Caco-2 (cell line): ENCODE results near the gene PRRX2. TPM values are rescaled to one million over a fixed set of nuclear protein-coding genes. Genes with fewer than 3 reads are reported as not detected.

Experiments used
- BruUV-seq: library from RNA; stranded (reverse); fragments of 400-500 nt; replicated peaks from 2 replicates; lab custom pipeline; 2021; lab: Mats Ljungman, UMichigan
- CTCF ChIA-PET: fragments of 300-600 bp; sonication (Branson Sonifier 250); formaldehyde crosslinking; loops from one replicate; lab custom pipeline; 2022; ENCODE audit warnings: antibody characterized with exemption; lab: Charles Lee
- POLR2A ChIA-PET: fragments of 300-600 bp; sonication (Branson Sonifier 250); formaldehyde crosslinking; loops from one replicate; lab custom pipeline; 2022; ENCODE audit warnings: antibody characterized with exemption; lab: Charles Lee
- DNase-seq, 2 experiments: peaks; one replicate each; pipeline versions ENCODE4 v3.0.0 to v3.0.0-alpha.2; 2020 to 2022
- H3K27me3 ChIP-seq: replicated peaks from 2 replicates; pipeline ENCODE4 v1.6.0; 2011; ENCODE audit warnings: low read length; ENCODE audit not compliant: control insufficient read depth, insufficient read depth
- H3K36me3 ChIP-seq: 2 replicates; pipeline ENCODE4 v1.5.1; 2011; ENCODE audit warnings: low read length; ENCODE audit not compliant: control insufficient read depth, insufficient read depth
- H3K4me1 ChIP-seq: fragments of 250-450 bp; sonication (Bioruptor Pico); 2 replicates; pipeline ENCODE4 v1.5.1; 2020; ENCODE audit warnings: mild to moderate bottlenecking
- H3K4me3 ChIP-seq: 2 replicates; pipeline ENCODE4 v1.5.1; 2011; ENCODE audit warnings: low read depth, mild to moderate bottlenecking, control low read depth, low read length
- H3K9me3 ChIP-seq: fragments of 250-450 bp; sonication (Bioruptor Pico); 2 replicates; pipeline ENCODE4 v1.5.1; 2020; ENCODE audit warnings: mild to moderate bottlenecking, moderate library complexity
- H3K27ac Mint-ChIP-seq: one replicate; pipeline ENCODE4 v1.8.0; 2022; ENCODE audit warnings: mixed read lengths; ENCODE audit not compliant: unreplicated experiment
- H3K27me3 Mint-ChIP-seq: one replicate; pipeline ENCODE4 v1.8.0; 2022; ENCODE audit warnings: mixed read lengths; ENCODE audit not compliant: insufficient read depth, unreplicated experiment
- H3K36me3 Mint-ChIP-seq: one replicate; pipeline ENCODE4 v1.8.0; 2022; ENCODE audit warnings: mild to moderate bottlenecking, mixed read lengths; ENCODE audit not compliant: insufficient read depth, unreplicated experiment
- H3K4me1 Mint-ChIP-seq: one replicate; pipeline ENCODE4 v1.8.0; 2022; ENCODE audit warnings: low read depth, mixed read lengths; ENCODE audit not compliant: unreplicated experiment
- H3K4me3 Mint-ChIP-seq: one replicate; pipeline ENCODE4 v1.8.0; 2022; ENCODE audit warnings: mild to moderate bottlenecking, moderate library complexity, mixed read lengths; ENCODE audit not compliant: unreplicated experiment
- H3K9me3 Mint-ChIP-seq: one replicate; pipeline ENCODE4 v1.8.0; 2022; ENCODE audit warnings: mixed read lengths; ENCODE audit not compliant: unreplicated experiment
- CTCF ChIP-seq, 2 experiments: fragments of 200-600 bp in 1 of 2; IDR thresholded peaks; 1 replicate in 1 of 2; 2 replicates in 1 of 2; pipeline versions ENCODE4 v1.5.1 to v1.8.0; 2011 to 2022; ENCODE audit warnings: antibody characterized with exemption in 1 of 2, control low read depth in 1 of 2, inconsistent platforms in 1 of 2, low read depth in 1 of 2, low read length in 1 of 2, mild to moderate bottlenecking in 1 of 2, moderate library complexity in 1 of 2; ENCODE audit not compliant: insufficient read depth in 1 of 2, severe bottlenecking in 1 of 2, unreplicated experiment in 1 of 2
- intact Hi-C: fragments of 100-400 bp; cut with micrococcal nuclease; formaldehyde crosslinking; loops from one replicate; pipeline ENCODE4 v1.10.0; 2022; ENCODE audit not compliant: unreplicated experiment
- total RNA-seq: library from RNA; stranded (reverse); gene quantifications from 2 replicates; pipeline ENCODE4 v1.2.3, GENCODE V29; 2022

The PRRX2 gene
- total RNA-seq, 1 experiment from 2014 or later = not detected

DNA sequence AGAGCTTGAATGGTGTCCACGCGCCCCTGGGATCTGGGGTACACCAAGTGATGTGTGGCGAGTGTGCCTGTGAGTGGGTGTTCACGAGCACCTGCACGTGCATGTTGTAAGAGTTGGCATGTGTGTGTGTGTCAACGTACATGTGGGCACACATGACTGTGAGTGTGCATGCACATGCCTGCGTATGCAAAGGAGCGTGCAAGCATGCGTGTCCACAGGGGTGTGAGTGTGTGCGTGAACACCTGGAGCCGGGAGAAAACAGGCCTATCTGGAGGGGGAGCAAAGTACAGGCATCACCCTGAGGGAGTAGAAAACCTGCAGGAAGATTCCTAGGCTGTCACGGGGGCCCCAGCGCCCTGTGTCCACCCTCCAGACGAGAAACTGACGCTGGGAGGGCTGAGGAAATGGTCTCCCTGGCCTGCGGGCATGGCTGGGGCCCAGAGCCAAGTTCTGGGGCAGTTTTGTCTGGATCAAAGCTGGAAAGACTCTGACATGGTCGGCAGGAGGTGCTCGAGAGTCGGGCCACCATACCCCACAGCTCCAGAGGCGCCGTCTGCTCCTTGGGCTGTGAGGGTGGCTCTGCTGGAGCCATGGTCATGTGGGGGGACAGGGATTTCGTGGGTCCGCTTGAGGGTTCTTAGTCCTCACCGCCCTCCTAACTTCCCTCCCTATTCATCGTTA is 55.6 kb downstream of the PRRX2 start:
- Histone ChIP-seq H3K4me3 (no peak overlapping the region), H3K9me3 (no peaks in the 10 kb centered on the region), H3K36me3 (no peaks in the 10 kb centered on the region), H3K27me3 (no peaks in the 10 kb centered on the region), H3K4me1 (no peaks in the 10 kb centered on the region)
- peak in 1 of 2 experiments; percentile 3 for TF ChIP-seq CTCF (IDR thresholded peaks at IDR 0.05; ENCODE audit: insufficient read depth in 1 of 2, low read depth in 1 of 2, low read length in 1 of 2, severe bottlenecking in 1 of 2, unreplicated experiment in 1 of 2)
- Mint-ChIP-seq H3K36me3 (no peaks in the 10 kb centered on the region), H3K27me3 (no peaks in the 10 kb centered on the region), H3K27ac (no peak overlapping the region), H3K9me3 (no peaks in the 10 kb centered on the region), H3K4me3 (no peak overlapping the region), H3K4me1 (no peaks in the 10 kb centered on the region)
- intact Hi-C loops = no loop called here
- POLR2A ChIA-PET = no interaction called here
- DNase-seq = no peak
- BruUV-seq = no TSS peak
- CTCF ChIA-PET = interaction anchor here (0.6 kb wide), 1 partner anchor 19 kb away, joined by 3 read pairs; no protein-coding TSS in a partner anchor

DNA sequence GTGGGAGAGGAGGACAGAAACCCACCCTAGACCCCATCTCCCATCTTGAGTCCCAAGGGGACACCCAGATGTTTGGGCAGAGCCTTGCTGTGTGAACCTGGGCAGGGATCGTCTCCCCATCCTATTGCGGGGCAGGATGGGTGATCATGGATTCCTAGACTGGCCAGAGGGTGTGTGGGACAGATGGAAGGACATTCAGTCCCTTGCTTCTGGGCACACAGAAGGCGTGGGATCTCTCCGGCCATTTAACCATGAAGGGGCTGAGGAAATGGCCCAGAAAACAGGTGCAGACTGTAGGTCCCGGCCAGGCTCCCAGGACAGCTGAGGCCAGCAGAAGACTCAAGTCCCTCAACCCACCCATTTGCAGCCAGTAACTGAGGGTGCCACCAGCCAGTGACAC is 57.5 kb downstream of the PRRX2 start:
- no peaks in the 10 kb centered on the region for H3K9me3 Mint-ChIP-seq
- H3K36me3 Mint-ChIP-seq = no peaks in the 10 kb centered on the region
- Histone ChIP-seq H3K27me3 (no peaks in the 10 kb centered on the region), H3K9me3 (no peaks in the 10 kb centered on the region), H3K4me1 (no peaks in the 10 kb centered on the region), H3K4me3 (no peak overlapping the region), H3K36me3 (no peaks in the 10 kb centered on the region)
- H3K27ac Mint-ChIP-seq = no peak overlapping the region
- ChIA-PET CTCF (interaction anchor here (0.6 kb wide), 1 partner anchor 16 kb away, joined by 3 read pairs; no protein-coding TSS in a partner anchor), POLR2A (no interaction called here)
- intact Hi-C loops = no loop called here
- H3K27me3 Mint-ChIP-seq = no peaks in the 10 kb centered on the region
- no peak for TF ChIP-seq CTCF (IDR thresholded peaks at IDR 0.05; ENCODE audit: insufficient read depth in 1 of 2, low read depth in 1 of 2, low read length in 1 of 2, severe bottlenecking in 1 of 2, unreplicated experiment in 1 of 2)
- no TSS peak for BruUV-seq
- no peak overlapping the region for H3K4me3 Mint-ChIP-seq
- no peaks in the 10 kb centered on the region for H3K4me1 Mint-ChIP-seq
- DNase-seq = no peak

- Histone ChIP-seq H3K36me3 (no peaks in the 10 kb centered on the region), H3K9me3 (no peaks in the 10 kb centered on the region), H3K27me3 (no peaks in the 10 kb centered on the region), H3K4me3 (no peak overlapping the region), H3K4me1 (no peaks in the 10 kb centered on the region)
- BruUV-seq = no TSS peak
- Mint-ChIP-seq H3K36me3 (no peaks in the 10 kb centered on the region), H3K4me1 (no peaks in the 10 kb centered on the region), H3K27ac (no peak overlapping the region), H3K27me3 (no peaks in the 10 kb centered on the region), H3K4me3 (no peak overlapping the region), H3K9me3 (no peaks in the 10 kb centered on the region)
- no peak for TF ChIP-seq CTCF (IDR thresholded peaks at IDR 0.05; ENCODE audit: insufficient read depth in 1 of 2, low read depth in 1 of 2, low read length in 1 of 2, severe bottlenecking in 1 of 2, unreplicated experiment in 1 of 2)
- ChIA-PET POLR2A (no interaction called here), CTCF (interaction anchor here (0.6 to 1.2 kb wide), 2 partner anchors 37 to 61 kb away, joined by 5 to 6 read pairs; no protein-coding TSS in a partner anchor)
- intact Hi-C loops = no loop called here
- DNase-seq = no peak
Measured at GRCh38 chr9:129724456-129725190, 59.2 kb downstream of the PRRX2 start.
